Pancreas (tissue), 10 donors: ENCODE data around the gene GPR157. TPM values are rescaled to one million over a fixed set of nuclear protein-coding genes. Genes with fewer than 3 reads are reported as not detected.

Experiments
- ATAC-seq, 4 donors: fragments of 200-7000 bp; cut with Tn5 transposase; one replicate each; pipeline versions ENCODE4 v1.8.0 to v1.9.1; 2020; ENCODE audit warnings: mild to moderate bottlenecking in 4 of 4, moderate library complexity in 4 of 4
- DNase-seq, 6 donors: peaks; one replicate each; pipeline ENCODE4 v3.0.0-alpha.2; 2020
- FAIRE-seq: peaks from 2 replicates; lab custom pipeline; 2012; peaks lifted over from hg19 to GRCh38; lab: Jason Lieb, UNC
- H3K27ac ChIP-seq, 4 donors: fragments of 200-600 bp; sonication (generic); 1 replicate in 3 of 4; 2 replicates in 1 of 4; pipeline versions ENCODE4 v1.5.0 to v1.8.0; 2020
- H3K27me3 ChIP-seq, 4 donors: fragments of 200-600 bp; one replicate each; pipeline ENCODE4 v1.8.0; 2021
- H3K36me3 ChIP-seq, 3 donors: fragments of 200-600 bp; sonication (generic) in 1 of 3; one replicate each; pipeline versions ENCODE4 v1.5.0 to v1.8.0; 2020 to 2021
- H3K4me1 ChIP-seq, 3 donors: fragments of 200-600 bp; one replicate each; pipeline ENCODE4 v1.8.0; 2021
- H3K4me3 ChIP-seq, 4 donors: fragments of 200-600 bp; sonication (generic) in 2 of 4; one replicate each; pipeline versions ENCODE4 v1.5.0 to v1.8.0; 2020 to 2021
- H3K9me3 ChIP-seq, 4 donors: fragments of 200-600 bp; one replicate each; pipeline ENCODE4 v1.8.0; 2021
- WGBS, 2 donors: extraction: QIAGEN DNeasy Blood & Tissue Kit; methylation state at CpG; one replicate each; pipeline ENCODE4 v1.1.7; 2013; 5-methylcytosine and 5-hydroxymethylcytosine counted together
- intact Hi-C, 3 donors: fragments of 100-400 bp; cut with DNase I; formaldehyde crosslinking; loops; one replicate each; pipeline versions ENCODE4 v1.11.1 to v1.14.2; 2022
- polyA plus RNA-seq, 2 donors: library from polyadenylated mRNA; stranded (reverse); fragments of 200-250 nt; gene quantifications; one replicate each; pipeline ENCODE4 v1.2.3, GENCODE V29; 2013
- total RNA-seq, 6 donors: library from RNA; stranded (reverse); fragmentation: NEBNext Ultra II Directional in 4 of 6; extraction: Animal tissue kit (Norgen Biotek cat#: 25700) in 4 of 6; gene quantifications; one replicate each; pipeline versions ENCODE4 v1.2.1 to v1.2.4, GENCODE V29; 2021 to 2023
- TF ChIP-seq, protein P1 (sequence below), 4 donors: fragments of 200-600 bp; sonication (generic) in 3 of 4; IDR thresholded peaks; one replicate each; pipeline versions ENCODE4 v1.5.0 to v1.8.0; 2021; ENCODE audit warnings: antibody characterized with exemption in 4 of 4
- donor health status: healthy with polysubstance abuse.
- donor health status: DM: no; HTN: no; CAD: no; lungs with moderate emphysema.
- donor health status: DM: no; HTN: no; CAD: no.
- donor health status: control.
- donor health status: control.
- donor health status: Bipolar disorder and iron deficiency.
- donor health status: DM: yes; HTN: yes; CAD: no.
- donor health status: DM: no; HTN: no; CAD: no.
- donor health status: DM: no; HTN: no; CAD: no.
- donor health status: DM: yes; HTN: yes; CAD: no.

Gene GPR157
- total and polyA plus RNA-seq, 8 donors: 2.1 to 6.2 (median 5.0) TPM

DNA sequence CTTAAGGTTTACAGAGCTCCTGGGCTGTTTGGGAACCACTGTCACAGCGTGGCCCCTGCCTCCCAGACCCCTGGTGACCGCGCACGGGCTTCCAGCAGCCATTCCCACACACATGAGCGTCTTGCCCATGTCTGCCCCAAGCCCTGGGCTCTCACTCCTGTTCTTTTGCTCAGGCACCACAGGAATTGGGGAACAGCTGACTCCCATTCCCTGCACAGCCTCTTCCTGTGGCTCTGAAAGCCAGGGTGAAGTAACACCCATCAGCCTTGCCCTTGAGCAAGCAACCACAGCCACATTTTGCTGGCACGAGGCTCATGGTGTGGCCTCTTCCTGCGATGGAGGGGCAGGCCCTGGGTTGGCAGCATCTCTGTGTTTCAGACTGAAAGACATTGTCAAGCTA lies 14.3 kb upstream of the GPR157 start:
- Histone ChIP-seq H3K4me1 (no peaks in the 10 kb centered on the region), H3K4me3 (no peak overlapping the region), H3K27me3 (no peaks in the 10 kb centered on the region), H3K36me3 (no peaks in the 10 kb centered on the region), H3K27ac (no peak overlapping the region), H3K9me3 (no peaks in the 10 kb centered on the region)
- TF ChIP-seq, protein P1, sequence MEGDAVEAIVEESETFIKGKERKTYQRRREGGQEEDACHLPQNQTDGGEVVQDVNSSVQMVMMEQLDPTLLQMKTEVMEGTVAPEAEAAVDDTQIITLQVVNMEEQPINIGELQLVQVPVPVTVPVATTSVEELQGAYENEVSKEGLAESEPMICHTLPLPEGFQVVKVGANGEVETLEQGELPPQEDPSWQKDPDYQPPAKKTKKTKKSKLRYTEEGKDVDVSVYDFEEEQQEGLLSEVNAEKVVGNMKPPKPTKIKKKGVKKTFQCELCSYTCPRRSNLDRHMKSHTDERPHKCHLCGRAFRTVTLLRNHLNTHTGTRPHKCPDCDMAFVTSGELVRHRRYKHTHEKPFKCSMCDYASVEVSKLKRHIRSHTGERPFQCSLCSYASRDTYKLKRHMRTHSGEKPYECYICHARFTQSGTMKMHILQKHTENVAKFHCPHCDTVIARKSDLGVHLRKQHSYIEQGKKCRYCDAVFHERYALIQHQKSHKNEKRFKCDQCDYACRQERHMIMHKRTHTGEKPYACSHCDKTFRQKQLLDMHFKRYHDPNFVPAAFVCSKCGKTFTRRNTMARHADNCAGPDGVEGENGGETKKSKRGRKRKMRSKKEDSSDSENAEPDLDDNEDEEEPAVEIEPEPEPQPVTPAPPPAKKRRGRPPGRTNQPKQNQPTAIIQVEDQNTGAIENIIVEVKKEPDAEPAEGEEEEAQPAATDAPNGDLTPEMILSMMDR (IDR thresholded peaks at IDR 0.05): no peak
- intact Hi-C loops: loop anchor here in 1 of 3 donors (5.0 kb wide), 1 partner anchor 54 kb away; no protein-coding TSS in a partner anchor
- peak; percentile 32 to 66 (median 38) for ATAC-seq
- peak in 1 of 6 donors; percentile 24 for DNase-seq
- no peak for FAIRE-seq
- WGBS, 2 donors: 64 to 71% methylated on average over 7 of the region's 7 CpGs

DNA sequence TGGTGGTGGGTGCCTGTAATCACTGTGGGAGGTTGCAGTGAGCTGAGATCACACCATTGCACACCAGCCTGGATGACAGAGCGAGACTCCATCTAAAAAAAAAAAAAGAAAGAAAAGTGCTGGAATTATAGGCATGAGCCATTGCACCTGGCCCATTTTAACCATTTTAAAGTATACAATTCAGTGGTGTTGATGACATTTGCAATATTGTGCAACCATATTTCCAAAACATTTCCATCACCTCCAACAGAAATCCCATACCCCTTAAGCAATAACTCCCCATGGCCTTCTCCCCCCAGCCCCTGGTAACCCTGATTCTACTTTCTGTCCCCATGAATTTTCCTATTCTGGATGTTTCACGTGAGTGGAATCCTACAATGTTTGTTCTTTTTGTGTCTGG lies 11.0 kb upstream of the GPR157 start:
- intact Hi-C loops: loop anchor here in 1 of 3 donors (5.0 kb wide), 1 partner anchor 57 kb away; no protein-coding TSS in a partner anchor
- Histone ChIP-seq H3K27ac (no peak overlapping the region), H3K36me3 (no peaks in the 10 kb centered on the region), H3K9me3 (no peaks in the 10 kb centered on the region), H3K27me3 (no peaks in the 10 kb centered on the region), H3K4me1 (no peaks in the 10 kb centered on the region), H3K4me3 (no peak overlapping the region)
- FAIRE-seq (no peak), ATAC-seq (no peak), DNase-seq (no peak)
- 74 to 78% methylated on average over 2 of the region's 2 CpGs for WGBS, 2 donors
- TF ChIP-seq, protein P1 (IDR thresholded peaks at IDR 0.05): no peak

DNA sequence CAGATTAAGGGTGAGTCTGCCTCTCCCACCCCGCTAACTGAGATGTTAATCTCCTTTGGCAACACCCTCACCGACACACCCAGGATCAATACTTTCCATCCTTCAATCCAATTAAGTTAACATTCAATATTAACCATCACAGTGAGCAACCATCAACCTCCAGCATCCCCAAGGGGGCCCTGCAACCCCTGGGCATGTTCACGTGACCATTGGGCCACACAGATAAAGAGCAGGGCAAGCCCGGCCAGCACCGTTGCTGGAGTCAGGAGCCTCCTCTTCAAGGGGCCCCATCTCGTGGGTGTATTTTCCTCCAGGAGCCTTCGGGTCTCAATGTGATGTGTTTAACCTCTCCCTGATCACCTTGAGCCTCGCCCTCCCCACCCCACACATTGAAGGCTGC lies 8.0 kb upstream of the GPR157 start:
- TF ChIP-seq, protein P1 (IDR thresholded peaks at IDR 0.05): no peak
- FAIRE-seq (no peak), DNase-seq (peak in 1 of 6 donors; percentile 12), ATAC-seq (no peak)
- H3K27me3 ChIP-seq: no peaks in the 10 kb centered on the region
- WGBS, 2 donors: 56 to 67% methylated on average over 8 of the region's 8 CpGs
- no peak overlapping the region for H3K27ac ChIP-seq
- H3K4me3 ChIP-seq: no peak overlapping the region
- H3K36me3 ChIP-seq: no peaks in the 10 kb centered on the region
- H3K9me3 ChIP-seq: no peaks in the 10 kb centered on the region
- H3K4me1 ChIP-seq: no peaks in the 10 kb centered on the region
- intact Hi-C loops: no loop called here

DNA sequence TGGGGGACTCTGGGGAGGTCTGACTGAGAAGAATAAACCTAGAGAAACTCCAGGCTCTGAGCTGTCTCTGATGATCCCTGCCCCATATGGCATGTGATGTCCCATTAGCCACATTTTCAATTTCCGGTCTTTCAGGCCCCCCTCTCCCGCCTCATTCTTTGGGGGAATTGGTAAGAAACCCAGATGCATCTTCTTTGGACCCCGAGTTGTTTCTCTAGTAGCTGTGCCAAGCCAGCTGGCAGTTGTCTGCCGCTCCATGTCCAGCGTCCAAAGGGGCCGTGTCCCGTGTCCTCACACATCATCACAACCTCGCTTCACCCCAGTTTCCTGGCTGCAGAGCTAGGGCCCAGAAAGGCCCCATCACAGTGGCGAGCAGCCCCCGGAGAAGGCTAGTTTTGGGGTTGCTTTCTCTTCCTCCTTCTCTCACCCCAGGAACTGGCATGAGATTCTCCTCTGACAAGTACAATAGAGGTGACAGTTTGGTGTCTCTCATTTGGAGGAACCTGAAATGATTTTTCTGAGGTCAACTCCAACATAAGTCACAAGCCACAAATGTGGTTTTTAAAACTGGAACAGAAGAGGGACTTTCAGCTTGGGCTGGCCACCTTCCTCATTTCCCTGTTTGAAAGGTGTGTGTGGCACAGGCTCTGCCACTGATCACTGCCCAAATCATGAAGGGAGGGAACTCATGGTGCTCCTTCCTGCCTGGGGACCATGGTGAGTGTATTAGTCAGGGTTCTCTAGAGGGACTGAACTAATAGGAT lies 6.4 kb upstream of the GPR157 start:
- no peak overlapping the region for H3K4me3 ChIP-seq
- intact Hi-C loops: no loop called here
- ATAC-seq: no peak
- DNase-seq: peak in 1 of 6 donors; percentile 11
- no peak overlapping the region for H3K27ac ChIP-seq
- H3K27me3 ChIP-seq: no peaks in the 10 kb centered on the region
- no peak for FAIRE-seq
- WGBS, 2 donors: 70 to 80% methylated on average over 10 of the region's 10 CpGs
- TF ChIP-seq, protein P1 (IDR thresholded peaks at IDR 0.05): no peak
- no peaks in the 10 kb centered on the region for H3K4me1 ChIP-seq
- H3K9me3 ChIP-seq: no peaks in the 10 kb centered on the region
- no peaks in the 10 kb centered on the region for H3K36me3 ChIP-seq
